Superior temporal gyrus (tissue), 1 donor: Measurements from ENCODE around the gene SOAT2.

Source experiments
- DNase-seq: peaks from one replicate; pipeline ENCODE4 v3.0.0-alpha.2; 2016; ENCODE audit errors: extremely low spot score

Gene SOAT2, protein sequence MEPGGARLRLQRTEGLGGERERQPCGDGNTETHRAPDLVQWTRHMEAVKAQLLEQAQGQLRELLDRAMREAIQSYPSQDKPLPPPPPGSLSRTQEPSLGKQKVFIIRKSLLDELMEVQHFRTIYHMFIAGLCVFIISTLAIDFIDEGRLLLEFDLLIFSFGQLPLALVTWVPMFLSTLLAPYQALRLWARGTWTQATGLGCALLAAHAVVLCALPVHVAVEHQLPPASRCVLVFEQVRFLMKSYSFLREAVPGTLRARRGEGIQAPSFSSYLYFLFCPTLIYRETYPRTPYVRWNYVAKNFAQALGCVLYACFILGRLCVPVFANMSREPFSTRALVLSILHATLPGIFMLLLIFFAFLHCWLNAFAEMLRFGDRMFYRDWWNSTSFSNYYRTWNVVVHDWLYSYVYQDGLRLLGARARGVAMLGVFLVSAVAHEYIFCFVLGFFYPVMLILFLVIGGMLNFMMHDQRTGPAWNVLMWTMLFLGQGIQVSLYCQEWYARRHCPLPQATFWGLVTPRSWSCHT

DNA sequence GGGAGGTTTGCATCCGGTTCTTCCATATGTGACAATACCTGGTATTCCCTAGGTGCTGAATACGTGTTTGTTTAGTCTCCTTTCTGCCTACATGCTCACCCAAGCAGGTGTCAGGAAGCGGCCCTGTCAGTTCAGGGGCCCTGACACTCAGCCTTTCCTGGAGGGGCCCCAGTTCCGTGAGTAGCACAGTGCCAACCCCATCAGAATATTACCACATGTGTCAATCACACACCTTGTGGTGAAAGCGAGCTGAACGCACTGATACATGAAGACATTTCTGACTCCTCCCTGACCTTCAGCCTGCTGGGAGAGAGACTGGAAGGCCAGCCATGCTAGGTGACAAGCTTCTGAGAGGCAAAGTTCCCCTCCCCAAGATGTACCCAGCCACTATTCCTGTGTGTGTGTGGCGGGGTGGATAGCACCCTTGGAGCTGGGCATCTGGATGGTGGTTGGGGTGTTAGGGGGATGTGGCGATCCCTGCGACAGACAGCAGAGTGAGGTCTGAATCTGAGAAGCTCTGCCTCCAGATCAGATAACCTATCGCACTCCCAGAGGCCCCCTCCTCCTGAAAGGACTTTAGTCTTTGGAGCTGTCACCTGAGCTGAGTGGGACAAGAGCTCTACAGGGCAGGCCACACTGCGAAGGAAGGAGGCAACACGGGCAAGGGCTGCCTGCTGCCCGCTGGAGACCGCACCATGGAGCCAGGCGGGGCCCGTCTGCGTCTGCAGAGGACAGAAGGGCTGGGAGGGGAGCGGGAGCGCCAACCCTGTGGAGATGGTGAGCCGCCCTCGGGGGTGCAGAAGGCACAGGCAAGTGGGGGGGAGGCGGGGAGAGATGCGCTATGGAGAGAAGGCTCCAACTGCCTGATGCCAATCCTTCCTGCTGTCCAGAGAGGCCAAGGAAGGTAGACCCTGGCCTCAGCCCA is at the start of gene SOAT2:
TSS of gene SOAT2 (plus strand) at position 604 of the 925 bp plus-strand sequence. CDS start at position 696, 92 bp downstream.
- DNase-seq = no peak

DNA sequence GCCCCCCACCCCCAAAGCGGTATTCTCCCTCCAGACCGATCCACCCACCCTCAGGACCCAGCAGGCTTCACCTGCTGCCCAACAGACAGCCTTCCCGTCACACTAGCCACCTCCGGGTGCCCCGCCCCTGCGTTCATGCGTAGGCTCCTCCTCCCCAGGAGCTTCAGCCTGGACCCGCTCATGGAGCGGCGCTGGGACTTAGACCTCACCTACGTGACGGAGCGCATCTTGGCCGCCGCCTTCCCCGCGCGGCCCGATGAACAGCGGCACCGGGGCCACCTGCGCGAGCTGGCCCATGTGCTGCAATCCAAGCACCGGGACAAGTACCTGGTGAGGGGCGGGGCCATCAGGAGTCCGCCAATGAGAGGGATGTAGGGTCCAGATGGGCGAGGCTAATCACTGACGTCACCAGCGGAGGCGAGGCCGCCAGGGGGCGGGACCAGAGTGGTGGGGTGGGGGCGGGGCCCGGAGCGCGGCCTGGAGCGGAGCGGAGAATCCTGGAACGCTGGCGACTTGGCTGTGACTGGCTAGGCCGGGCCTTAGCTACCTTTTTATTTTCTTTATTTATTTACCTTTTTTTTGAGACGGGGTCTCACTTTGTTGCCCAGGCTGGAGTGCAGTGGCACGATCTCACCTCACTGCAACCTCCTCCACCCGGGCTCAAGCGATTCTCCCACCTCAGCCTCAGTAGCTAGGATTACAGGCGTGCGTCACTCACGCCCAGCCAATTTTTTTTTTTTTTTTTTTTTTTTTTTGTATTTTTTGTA is 49.0 kb upstream of the SOAT2 start:
- DNase-seq = peak; percentile 97

DNA sequence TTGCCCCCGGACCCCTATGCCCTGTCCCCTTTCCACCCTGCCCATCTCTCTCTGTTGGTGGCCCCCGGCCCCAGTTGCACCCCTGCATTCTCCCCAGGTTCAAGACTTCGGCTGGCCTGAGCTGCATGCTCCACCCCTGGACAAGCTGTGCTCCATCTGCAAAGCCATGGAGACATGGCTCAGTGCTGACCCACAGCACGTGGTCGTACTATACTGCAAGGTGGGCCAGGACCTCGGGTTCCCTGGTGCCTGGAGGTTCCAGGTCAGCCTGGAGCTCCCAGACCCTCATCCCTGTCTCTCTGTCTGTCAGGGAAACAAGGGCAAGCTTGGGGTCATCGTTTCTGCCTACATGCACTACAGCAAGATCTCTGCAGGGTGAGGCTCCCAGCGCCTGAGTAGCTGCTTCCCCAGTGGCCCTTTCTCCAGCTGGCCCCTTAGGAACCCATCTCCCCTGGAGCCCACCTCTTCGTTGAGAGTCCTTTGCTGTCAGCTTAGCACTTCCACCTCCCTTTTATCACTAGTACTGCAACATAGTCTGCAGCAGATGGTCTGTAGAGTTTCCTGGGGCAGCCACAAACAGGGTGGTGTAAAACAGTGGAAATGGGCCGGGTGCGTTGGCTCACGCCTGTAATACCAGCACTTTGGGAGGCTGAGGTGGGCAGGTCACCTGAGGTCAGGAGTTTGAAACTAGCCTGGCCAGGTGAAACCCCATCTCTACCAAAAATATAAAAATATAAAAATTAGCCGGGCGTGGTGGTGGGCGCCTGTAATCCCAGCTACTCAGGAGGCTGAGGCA is 47.6 kb upstream of the SOAT2 start:
- DNase-seq = no peak

DNA sequence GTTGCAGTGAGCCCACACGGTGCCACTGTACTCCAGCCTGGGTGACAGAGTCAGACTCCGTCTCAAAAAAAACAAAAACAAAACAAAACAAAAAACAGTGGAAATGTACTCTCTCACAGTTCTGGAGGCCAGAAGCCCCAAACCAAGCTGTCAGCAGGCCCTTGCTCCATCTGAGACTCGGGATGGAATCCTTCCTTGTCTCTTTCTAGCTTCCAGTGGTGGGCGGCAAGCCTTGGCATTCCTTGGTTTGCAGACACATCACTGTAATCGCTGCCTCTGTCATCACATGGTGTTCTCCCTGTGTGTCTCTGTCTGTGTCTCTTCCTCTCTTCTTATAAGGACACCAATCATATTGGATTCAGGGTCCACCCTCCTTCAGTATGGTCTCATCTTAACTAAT is 47.0 kb upstream of the SOAT2 start:
- peak; percentile 34 for DNase-seq

DNA sequence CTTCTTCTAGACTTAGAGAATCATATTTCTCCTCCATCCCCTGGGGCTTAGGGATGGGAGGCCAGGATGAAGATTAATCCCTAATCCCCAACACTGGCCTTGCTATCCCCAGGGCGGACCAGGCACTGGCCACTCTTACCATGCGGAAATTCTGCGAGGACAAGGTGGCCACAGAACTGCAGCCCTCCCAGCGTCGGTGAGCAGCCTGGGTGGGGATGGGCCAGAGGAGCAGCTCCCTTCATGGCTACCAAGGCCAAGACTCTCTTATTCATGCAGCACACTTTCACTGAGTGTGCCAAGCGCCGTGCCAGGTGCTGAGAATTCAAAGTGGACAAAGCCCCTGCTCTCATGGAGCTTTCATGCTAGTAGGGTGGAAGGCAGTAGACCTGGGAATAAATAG is 46.4 kb upstream of the SOAT2 start:
- no peak for DNase-seq

DNA sequence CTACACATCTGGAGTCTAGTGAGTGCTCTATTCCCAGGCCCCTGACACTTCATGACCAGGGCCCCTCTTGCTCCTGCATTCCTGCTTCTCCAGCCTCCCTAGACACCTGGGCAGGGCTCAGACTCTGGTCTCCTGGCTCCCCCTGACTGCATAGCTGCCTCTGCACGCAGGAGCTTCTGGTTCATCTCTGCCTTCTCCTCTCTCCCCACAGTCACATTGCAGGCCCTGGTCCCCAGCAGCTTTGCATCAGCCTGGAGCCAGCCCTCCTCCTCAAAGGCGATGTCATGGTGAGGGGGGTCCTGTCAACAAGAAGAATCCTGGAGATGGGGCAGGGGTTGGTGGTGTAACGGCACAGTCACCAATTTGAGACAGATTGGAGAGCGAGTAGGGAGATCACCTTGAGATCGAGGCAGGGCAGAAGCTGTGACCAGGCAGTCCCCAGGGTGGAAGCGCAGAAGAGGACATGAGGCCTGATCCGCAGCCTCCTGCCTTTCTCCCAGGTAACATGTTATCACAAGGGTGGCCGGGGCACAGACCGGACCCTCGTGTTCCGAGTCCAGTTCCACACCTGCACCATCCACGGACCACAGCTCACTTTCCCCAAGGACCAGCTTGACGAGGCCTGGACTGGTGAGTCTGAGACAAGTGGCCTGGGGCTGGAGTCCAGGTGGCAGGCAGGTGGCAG is 45.3 kb upstream of the SOAT2 start:
- DNase-seq = no peak

DNA sequence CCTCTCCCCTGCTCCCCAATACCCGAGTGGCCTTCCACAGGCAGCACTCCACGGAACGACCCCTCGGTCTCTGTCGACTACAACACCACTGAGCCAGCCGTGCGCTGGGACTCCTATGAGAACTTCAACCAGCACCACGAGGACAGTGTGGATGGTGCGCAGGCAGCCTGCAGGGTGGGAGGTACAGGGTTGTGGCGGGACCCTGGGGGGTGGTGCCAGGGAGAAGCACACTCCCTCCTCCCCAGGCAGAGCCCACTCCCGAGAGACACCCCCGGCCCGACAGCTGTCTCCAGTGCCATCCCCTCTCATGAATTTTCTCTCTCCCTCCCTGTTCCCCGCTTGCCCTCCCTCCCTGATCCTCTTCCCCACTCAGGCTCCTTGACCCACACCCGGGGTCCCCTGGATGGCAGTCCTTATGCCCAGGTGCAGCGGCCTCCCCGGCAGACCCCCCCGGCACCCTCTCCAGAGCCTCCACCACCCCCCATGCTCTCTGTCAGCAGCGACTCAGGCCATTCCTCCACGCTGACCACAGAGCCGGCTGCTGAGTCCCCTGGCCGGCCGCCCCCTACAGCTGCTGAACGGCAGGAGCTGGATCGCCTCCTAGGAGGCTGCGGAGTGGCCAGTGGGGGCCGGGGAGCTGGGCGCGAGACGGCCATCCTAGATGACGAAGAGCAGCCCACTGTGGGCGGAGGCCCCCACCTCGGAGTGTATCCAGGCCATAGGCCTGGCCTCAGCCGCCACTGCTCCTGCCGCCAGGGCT is 44.4 kb upstream of the SOAT2 start:
- no peak for DNase-seq

DNA sequence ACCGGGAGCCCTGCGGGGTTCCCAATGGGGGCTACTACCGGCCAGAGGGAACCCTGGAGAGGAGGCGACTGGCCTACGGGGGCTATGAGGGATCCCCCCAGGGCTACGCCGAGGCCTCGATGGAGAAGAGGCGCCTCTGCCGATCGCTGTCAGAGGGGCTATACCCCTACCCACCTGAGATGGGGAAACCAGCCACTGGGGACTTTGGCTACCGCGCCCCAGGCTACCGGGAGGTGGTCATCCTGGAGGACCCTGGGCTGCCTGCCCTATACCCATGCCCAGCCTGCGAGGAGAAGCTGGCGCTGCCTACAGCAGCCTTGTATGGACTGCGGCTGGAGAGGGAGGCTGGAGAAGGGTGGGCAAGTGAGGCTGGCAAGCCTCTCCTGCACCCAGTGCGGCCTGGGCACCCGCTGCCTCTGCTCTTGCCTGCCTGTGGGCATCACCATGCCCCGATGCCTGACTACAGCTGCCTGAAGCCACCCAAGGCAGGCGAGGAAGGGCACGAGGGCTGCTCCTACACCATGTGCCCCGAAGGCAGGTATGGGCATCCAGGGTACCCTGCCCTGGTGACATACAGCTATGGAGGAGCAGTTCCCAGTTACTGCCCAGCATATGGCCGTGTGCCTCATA is 43.7 kb upstream of the SOAT2 start:
- no peak for DNase-seq

DNA sequence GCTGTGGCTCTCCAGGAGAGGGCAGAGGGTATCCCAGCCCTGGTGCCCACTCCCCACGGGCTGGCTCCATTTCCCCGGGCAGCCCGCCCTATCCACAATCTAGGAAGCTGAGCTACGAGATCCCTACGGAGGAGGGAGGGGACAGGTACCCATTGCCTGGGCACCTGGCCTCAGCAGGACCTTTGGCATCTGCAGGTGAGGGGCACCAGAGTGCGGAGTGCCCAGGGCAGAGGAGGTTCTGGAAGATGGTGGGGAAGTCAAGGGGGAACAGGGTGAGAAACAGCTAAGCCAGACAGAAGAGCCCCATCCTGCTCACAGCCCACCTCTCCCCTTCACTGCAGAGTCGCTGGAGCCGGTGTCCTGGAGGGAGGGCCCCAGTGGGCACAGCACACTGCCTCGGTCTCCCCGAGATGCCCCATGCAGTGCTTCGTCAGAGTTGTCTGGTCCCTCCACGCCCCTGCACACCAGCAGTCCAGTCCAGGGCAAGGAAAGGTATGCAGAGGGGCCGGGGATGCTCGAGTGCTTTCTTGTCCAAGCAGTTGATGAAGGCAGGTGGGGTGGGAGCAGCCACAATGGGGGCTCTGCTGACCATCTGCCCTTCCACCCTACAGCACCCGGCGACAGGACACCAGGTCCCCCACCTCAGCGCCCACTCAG is 43.1 kb upstream of the SOAT2 start:
- DNase-seq = no peak

DNA sequence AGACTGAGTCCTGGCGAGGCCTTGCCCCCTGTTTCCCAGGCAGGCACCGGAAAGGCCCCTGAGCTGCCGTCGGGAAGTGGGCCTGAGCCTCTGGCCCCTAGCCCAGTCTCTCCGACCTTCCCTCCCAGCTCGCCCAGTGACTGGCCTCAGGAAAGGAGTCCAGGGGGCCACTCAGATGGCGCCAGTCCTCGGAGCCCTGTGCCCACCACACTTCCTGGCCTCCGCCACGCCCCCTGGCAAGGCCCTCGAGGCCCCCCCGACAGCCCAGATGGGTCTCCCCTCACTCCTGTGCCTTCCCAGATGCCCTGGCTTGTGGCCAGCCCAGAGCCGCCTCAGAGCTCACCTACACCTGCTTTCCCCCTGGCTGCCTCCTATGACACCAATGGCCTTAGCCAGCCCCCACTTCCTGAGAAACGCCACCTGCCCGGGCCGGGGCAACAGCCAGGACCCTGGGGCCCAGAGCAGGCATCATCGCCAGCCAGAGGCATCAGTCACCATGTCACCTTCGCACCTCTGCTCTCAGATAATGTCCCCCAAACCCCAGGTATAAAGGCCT is 42.5 kb upstream of the SOAT2 start:
- DNase-seq = no peak

DNA sequence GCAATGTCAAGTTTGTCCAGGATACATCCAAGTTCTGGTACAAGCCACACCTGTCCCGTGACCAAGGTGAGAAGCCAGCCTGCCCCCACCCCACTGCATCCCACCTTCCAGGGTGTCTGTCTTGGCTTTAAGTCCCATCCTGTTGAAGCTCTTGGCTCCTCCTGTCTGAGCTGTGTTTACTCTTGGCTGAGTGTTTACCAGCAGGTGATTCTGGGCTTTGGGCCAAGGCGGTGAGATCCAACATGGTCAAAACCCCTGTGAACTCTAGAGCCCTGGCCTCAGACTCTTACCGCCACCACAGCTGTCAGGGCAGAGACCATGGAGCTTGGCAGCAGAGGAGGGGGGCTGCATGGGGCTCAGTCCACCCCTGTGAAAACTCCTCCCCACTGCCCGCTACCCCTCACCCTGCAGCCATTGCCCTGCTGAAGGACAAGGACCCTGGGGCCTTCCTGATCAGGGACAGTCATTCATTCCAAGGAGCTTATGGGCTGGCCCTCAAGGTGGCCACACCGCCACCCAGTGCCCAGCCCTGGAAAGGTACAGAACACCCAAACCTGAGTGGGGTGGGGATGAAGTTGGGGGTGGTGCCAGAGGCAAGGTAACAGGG is 41.8 kb upstream of the SOAT2 start:
- no peak for DNase-seq

DNA sequence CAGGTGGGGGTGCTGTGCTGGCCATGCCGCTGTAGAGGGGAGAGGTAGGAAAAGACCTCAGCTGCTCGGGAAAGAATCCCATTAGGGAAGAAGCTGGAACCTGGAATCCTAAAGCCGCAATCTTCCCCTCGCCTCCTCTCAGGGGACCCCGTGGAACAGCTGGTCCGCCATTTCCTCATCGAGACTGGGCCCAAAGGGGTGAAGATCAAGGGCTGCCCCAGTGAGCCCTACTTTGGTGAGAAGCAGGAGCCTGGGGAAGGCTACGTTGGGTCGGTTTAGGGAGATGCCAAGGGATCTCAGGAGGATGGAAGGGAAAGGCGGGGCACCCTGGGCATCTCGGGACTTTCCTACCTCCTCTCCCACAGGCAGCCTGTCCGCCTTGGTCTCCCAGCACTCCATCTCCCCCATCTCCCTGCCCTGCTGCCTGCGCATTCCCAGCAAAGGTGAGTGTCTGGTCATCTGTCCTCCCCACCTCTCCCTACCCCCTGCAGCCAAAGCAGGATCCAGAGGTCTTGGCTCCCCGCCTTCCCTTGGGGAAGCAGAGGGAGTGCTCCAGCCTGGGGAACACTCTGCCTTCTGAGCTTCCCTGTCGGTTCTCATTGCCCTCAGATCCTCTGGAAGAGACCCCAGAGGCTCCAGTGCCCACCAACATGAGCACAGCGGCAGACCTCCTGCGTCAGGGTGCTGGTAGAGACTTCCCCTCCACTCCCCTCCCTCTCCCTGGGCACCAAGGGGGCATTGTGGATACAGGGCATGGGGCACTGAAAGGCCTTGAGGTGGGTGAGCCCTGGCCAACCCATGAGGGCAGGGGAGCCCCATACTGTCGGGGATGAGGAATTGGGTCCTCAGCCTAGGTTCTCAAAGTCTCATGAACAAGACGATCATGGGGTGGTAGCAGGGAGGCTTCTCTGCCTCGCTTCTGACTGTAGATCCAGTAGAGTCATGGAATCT is 41.0 kb upstream of the SOAT2 start:
- DNase-seq = no peak

DNA sequence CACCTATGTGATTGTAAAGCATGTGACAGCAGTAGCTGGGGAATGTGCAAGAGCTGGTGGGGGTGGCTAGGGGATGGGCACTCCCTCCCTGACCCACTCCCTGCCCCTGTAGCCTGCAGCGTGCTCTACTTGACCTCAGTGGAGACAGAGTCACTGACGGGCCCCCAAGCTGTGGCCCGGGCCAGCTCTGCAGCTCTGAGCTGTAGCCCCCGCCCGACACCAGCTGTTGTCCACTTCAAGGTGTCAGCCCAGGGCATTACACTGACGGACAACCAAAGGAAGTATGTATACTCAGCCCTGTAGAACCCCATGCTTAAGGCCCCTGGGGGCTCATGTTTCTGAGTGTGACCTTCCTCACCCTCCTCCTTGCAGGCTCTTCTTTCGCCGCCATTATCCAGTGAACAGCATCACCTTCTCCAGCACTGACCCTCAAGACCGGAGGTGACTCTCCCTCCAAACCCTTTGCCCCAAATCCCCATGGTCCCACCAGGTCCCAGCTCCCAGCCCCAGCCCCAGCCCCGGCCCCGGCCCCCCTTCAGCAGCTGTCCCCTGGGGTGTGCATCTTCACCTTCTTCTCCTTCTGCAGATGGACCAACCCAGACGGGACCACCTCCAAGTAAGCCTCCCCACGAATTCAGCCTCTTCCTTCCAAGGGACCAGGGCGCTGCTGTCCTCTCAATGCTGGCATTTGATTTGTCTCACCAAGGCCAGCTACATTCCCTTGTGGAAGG is 40.1 kb upstream of the SOAT2 start:
- no peak for DNase-seq

DNA sequence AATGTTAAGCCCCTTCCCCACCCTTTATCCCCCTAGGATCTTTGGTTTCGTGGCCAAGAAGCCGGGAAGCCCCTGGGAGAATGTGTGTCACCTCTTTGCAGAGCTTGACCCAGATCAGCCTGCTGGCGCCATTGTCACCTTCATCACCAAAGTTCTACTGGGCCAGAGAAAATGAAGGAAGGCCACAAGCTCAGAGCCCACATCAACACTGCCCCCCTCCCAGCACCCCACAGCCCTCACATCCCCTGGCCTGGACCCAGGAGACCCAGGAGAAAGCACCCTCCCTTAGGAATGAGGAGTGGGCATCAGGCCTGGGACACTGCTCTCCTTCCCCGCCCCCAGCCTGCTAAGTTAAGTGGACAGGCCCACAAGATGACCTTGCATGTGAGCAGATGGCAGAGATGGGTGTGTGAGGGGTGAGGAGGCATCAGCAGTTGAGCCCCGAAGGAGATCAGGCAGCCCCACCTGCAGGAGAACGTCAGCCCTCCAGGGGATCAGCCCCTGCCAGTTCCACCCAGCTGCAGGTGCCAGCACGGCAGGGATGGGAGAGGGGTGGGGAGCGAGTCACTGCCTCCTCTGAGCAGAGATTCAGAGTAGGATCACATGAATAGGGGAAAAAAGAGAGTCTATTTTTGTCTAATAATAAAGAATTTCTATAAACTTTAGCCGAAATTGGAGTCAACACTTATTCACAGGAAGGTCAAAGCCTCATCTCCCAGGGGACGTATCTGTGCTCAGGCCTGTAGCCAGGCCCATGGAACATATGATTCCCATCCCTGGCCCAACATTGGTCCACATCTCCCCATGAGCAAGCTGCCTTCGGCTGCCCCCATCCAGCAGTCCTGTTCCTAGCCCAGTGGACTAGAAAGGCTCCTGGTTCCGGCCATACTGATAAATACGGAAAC is 39.3 kb upstream of the SOAT2 start:
- no peak for DNase-seq
